IPS-20b (cell line): Measurements from ENCODE around the gene GABRG2.
"Not testable (repeated sequence)": the region's sequence is repeated elsewhere in the genome, so short reads cannot be mapped to it uniquely, and the experiment has no call there.

Experiments used
- H3K27ac ChIP-seq: one replicate; pipeline ENCODE4 v1.5.1; 2013; ENCODE audit warnings: low read length
- H3K27me3 ChIP-seq: 2 replicates; pipeline ENCODE4 v1.6.1; 2013; ENCODE audit warnings: mild to moderate bottlenecking, low read length, inconsistent platforms; ENCODE audit not compliant: insufficient read depth
- H3K36me3 ChIP-seq: 2 replicates; pipeline ENCODE4 v1.6.1; 2013; ENCODE audit warnings: low read depth, mild to moderate bottlenecking, inconsistent platforms, low read length, moderate library complexity; ENCODE audit not compliant: insufficient read depth
- H3K4me1 ChIP-seq: 2 replicates; pipeline ENCODE4 v1.6.1; 2013; ENCODE audit warnings: mild to moderate bottlenecking, control low read depth, inconsistent platforms, low read length, moderate library complexity; ENCODE audit not compliant: insufficient read depth
- H3K4me3 ChIP-seq: 2 replicates; pipeline ENCODE4 v1.5.1; 2013; ENCODE audit warnings: mild to moderate bottlenecking, low read length, inconsistent platforms
- H3K9ac ChIP-seq: 2 replicates; pipeline ENCODE4 v1.6.1; 2013; ENCODE audit warnings: low read depth, mild to moderate bottlenecking, inconsistent platforms, low read length, moderate library complexity
- H3K9me3 ChIP-seq: 2 replicates; pipeline ENCODE4 v1.6.1; 2013; ENCODE audit warnings: mild to moderate bottlenecking, low read depth, low read length, inconsistent platforms; ENCODE audit not compliant: insufficient read depth

Gene GABRG2

GRCh38 chr5:162067655-162068411, at the start of gene GABRG2:
GABRG2 (plus strand) TSS chr5:162067773; CDS start chr5:162068000, 227 bp downstream.
- Histone ChIP-seq H3K9me3 (no peaks in the 10 kb centered on the region), H3K4me1 (peaks cover 3% of the 10 kb centered on the region; the same call in 1 of the 2 replicates), H3K9ac (peak within 1 kb of the TSS; percentile 42; the same call in 1 of the 2 replicates), H3K27ac (no peak within 1 kb of the TSS), H3K27me3 (peaks cover 13% of the 10 kb centered on the region), H3K4me3 (peak within 1 kb of the TSS; percentile 88), H3K36me3 (no peaks in the 10 kb centered on the region)

DNA sequence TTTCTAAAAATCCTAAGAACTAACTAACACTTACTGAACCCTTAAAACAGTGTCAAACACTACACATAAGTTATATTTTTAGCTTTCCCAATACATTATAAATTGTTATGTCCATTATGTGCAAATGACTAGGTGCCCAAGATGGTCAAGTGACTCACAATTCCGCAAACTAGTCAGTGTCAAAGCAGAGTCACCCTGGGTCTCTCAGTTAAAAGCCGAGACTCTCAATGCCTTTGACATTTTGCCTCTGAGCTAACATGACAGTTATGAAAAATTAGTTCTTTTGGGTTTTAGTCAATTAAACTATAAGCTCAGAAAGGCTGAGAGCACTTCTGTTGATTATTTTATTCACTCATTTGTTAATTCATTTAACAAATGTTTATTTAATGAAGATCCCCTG, 42.3 kb upstream of the GABRG2 start:
- H3K9me3 ChIP-seq = no peaks in the 10 kb centered on the region
- H3K9ac ChIP-seq = no peak overlapping the region
- no peak overlapping the region for H3K27ac ChIP-seq
- H3K27me3 ChIP-seq = no peaks in the 10 kb centered on the region
- no peak overlapping the region for H3K4me3 ChIP-seq
- no peaks in the 10 kb centered on the region for H3K36me3 ChIP-seq
- peaks cover 10% of the 10 kb centered on the region; the same call in 1 of the 2 replicates for H3K4me1 ChIP-seq

DNA sequence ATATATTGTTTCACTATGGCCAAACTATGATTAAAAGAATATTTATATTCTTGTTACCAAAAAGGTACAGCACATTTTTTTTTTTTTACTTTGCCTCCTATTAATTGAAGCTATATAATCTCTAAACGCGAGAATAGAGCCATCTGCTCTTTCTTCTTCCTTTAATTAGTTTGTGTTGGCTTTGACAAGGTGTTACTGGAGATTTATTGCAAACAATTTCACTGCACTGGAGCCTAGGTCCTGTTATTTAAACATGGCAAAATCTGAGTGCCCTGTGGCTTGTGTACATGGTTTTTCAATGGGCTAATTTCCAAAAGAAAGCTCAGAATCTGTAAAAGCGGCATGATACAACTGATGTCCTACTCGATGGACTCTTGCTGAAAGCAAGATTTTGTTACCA, 40.8 kb upstream of the GABRG2 start:
- Histone ChIP-seq H3K4me1 (peaks cover 10% of the 10 kb centered on the region; the same call in 1 of the 2 replicates), H3K4me3 (no peak overlapping the region), H3K36me3 (no peaks in the 10 kb centered on the region), H3K27me3 (no peaks in the 10 kb centered on the region), H3K9ac (no peak overlapping the region), H3K27ac (no peak overlapping the region), H3K9me3 (no peaks in the 10 kb centered on the region)

GRCh38 chr5:162037431-162037830, 30.1 kb upstream of the GABRG2 start:
- no peaks in the 10 kb centered on the region for H3K27me3 ChIP-seq
- H3K27ac ChIP-seq = no peak overlapping the region
- H3K36me3 ChIP-seq = no peaks in the 10 kb centered on the region
- no peak overlapping the region for H3K4me3 ChIP-seq
- no peak overlapping the region for H3K9ac ChIP-seq
- H3K9me3 ChIP-seq = no peaks in the 10 kb centered on the region
- no peaks in the 10 kb centered on the region for H3K4me1 ChIP-seq

DNA sequence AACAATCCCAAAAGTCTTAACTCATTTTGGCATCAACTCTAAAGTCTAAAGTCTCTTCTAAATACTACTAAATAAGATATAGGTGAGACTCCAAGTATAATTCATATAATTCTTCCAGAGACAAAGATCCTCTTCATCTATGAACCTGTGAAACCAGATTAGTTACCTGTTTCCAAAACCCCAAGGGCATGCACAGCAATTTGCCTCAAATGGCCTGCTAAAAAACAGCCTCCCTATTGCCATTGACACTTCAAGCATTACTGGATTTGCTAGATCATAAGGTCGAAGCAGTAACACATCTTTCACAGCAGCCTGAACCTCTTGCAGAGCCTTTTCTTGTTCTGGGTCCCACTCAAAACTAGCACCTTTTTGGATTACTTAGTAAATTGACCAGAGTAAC, 20.3 kb upstream of the GABRG2 start:
- Histone ChIP-seq H3K9me3 (no peaks in the 10 kb centered on the region), H3K27me3 (no peaks in the 10 kb centered on the region), H3K9ac (no peak overlapping the region), H3K4me3 (no peak overlapping the region), H3K4me1 (peaks cover under 1% of the 10 kb centered on the region; the same call in 1 of the 2 replicates), H3K36me3 (no peaks in the 10 kb centered on the region), H3K27ac (peak overlapping the region; percentile 49)

DNA sequence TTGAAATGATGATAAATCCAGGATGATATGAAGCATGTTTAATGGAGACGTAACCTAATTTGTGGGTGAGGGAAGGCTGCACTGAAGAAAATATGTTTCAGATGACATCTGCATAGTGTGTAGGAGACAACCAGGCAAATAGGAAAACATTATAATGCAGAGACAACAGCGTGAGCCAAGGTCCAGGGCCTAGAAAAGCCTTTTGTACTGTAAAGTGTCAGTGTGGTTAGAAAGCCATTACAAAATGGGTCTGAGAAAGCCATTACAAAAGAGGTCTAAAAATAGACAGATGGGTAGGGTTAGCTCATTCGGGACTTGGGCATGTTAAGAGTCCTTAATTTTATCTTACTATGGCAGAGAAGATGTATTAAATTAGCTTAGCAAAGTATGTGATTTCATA, 14.9 kb upstream of the GABRG2 start:
- no peaks in the 10 kb centered on the region for H3K27me3 ChIP-seq
- no peaks in the 10 kb centered on the region for H3K9me3 ChIP-seq
- H3K4me1 ChIP-seq = peaks cover 13% of the 10 kb centered on the region
- H3K36me3 ChIP-seq = no peaks in the 10 kb centered on the region
- peak overlapping the region; percentile 2 for H3K4me3 ChIP-seq
- H3K27ac ChIP-seq = peak overlapping the region; percentile 14
- H3K9ac ChIP-seq = no peak overlapping the region

DNA sequence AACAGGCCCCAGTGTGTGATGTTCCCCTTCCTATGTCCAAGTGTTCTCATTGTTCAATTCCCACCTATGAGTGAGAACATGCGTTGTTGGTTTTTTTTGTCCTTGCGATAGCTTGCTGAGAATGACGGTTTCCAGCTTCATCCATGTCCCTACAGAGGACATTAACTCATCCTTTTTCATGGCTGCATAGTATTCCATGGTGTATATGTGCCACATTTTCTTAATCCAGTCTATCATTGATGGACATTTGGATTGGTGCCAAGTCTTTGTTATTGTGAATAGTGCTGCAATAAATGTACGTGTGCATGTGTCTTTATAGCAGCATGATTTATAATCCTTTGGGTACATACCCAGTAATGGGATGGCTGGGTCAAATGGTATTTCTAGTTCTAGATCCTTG, 12.5 kb upstream of the GABRG2 start:
- H3K4me1 ChIP-seq = peaks cover 13% of the 10 kb centered on the region
- not testable (repeated sequence) for H3K9me3 ChIP-seq, H3K36me3 ChIP-seq, H3K27me3 ChIP-seq, H3K9ac ChIP-seq, H3K27ac ChIP-seq, H3K4me3 ChIP-seq

DNA sequence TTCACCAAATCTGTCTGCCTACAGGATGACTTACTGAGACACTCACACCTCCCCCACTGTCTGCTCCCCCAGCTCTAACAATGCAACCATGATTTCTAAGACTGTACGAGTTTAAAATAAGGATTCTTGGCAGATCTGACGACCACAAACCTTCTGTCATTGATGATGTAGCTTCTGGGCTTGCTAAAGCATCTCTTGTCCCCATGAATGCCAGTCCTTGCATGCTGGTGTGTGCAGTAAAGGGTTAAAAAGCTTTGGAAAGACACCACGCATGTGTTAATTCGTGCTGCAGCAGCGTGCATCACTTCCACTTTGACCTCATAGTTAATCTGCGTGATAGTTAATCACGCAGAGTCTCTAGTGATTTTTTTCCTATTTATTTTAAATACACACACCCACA, 411 bp upstream of the GABRG2 start:
- Histone ChIP-seq H3K36me3 (no peaks in the 10 kb centered on the region), H3K4me3 (peak overlapping the region; percentile 88), H3K4me1 (peaks cover 3% of the 10 kb centered on the region; the same call in 1 of the 2 replicates), H3K9ac (peak overlapping the region; percentile 42; the same call in 1 of the 2 replicates), H3K27ac (no peak overlapping the region), H3K27me3 (peaks cover 13% of the 10 kb centered on the region), H3K9me3 (no peaks in the 10 kb centered on the region)

GRCh38 chr5:162068412-162068811, 839 bp downstream of the GABRG2 start:
- H3K27ac ChIP-seq = no peak overlapping the region
- H3K4me3 ChIP-seq = peak overlapping the region; percentile 88
- H3K9me3 ChIP-seq = no peaks in the 10 kb centered on the region
- peaks cover 3% of the 10 kb centered on the region; the same call in 1 of the 2 replicates for H3K4me1 ChIP-seq
- peaks cover 13% of the 10 kb centered on the region for H3K27me3 ChIP-seq
- H3K9ac ChIP-seq = peak overlapping the region; percentile 42; the same call in 1 of the 2 replicates
- H3K36me3 ChIP-seq = no peaks in the 10 kb centered on the region

GRCh38 chr5:162068936-162069335, 1.4 kb downstream of the GABRG2 start:
- H3K4me3 ChIP-seq = no peak overlapping the region; the same call in 1 of the 2 replicates
- H3K27ac ChIP-seq = no peak overlapping the region
- no peaks in the 10 kb centered on the region for H3K9me3 ChIP-seq
- H3K27me3 ChIP-seq = peaks cover 13% of the 10 kb centered on the region
- H3K4me1 ChIP-seq = peaks cover 3% of the 10 kb centered on the region; the same call in 1 of the 2 replicates
- H3K9ac ChIP-seq = no peak overlapping the region
- no peaks in the 10 kb centered on the region for H3K36me3 ChIP-seq

DNA sequence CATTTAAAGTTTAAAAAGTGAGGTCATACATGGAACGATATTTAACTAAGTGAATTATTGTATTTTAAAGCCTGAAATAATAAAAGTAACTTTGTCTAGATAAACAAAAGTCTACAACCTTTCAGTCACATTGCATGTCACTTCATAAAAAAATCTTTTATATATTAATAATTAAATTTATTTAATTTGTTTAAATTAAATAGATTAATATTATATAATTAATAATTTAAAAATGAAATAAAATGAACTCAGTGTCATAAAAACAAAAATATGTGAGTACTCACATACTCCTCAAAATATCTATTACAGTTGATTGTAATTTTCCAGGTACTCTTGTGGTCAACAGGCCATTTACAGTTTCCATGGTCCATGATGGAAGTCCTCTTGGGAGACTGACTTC, 11.2 kb downstream of the GABRG2 start:
- no peak overlapping the region for H3K27ac ChIP-seq
- H3K27me3 ChIP-seq = no peaks in the 10 kb centered on the region
- H3K4me1 ChIP-seq = no peaks in the 10 kb centered on the region
- no peak overlapping the region for H3K9ac ChIP-seq
- no peak overlapping the region for H3K4me3 ChIP-seq
- H3K36me3 ChIP-seq = no peaks in the 10 kb centered on the region
- H3K9me3 ChIP-seq = no peaks in the 10 kb centered on the region

DNA sequence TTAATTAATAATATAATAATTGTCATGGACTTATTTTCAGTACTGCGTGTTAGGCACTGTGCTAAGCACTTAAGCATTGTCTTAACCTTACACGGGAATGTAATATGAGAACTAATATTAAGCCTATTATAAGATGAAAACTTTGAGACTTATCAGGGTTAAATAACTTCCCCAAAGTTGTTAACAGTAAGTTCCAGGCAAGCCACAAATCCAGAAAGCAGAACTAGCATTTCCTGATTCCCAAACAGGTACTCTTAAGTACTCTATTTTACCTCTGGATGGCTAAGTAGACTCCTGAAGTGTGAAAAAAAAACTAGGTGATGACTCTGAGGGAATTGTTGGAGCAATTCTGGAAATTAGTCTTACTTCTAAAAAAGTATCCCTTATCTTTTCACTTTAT, 23.8 kb downstream of the GABRG2 start:
- Histone ChIP-seq H3K9me3 (no peaks in the 10 kb centered on the region), H3K4me1 (no peaks in the 10 kb centered on the region), H3K9ac (no peak overlapping the region), H3K27me3 (no peaks in the 10 kb centered on the region), H3K36me3 (no peaks in the 10 kb centered on the region), H3K27ac (no peak overlapping the region), H3K4me3 (no peak overlapping the region)
